Measurements from ENCODE around the gene GRIN1. TPM values are rescaled to one million over a fixed set of nuclear protein-coding genes. Genes with fewer than 3 reads are reported as not detected.

Gene GRIN1
- polyA plus RNA-seq, 4 donors = 0.20 TPM; not detected in 3

- DNase-seq (ENCODE audit: low read depth in 4 of 4, low spot score in 3 of 4) = no peak
These were observed 22.9 kb downstream of the GRIN1 start for GRCh38 chr9:137161558-137162486.

- DNase-seq (ENCODE audit: low read depth in 4 of 4, low spot score in 3 of 4) = no peak
These were observed 23.8 kb downstream of the GRIN1 start for GRCh38 chr9:137162505-137163364.

DNA sequence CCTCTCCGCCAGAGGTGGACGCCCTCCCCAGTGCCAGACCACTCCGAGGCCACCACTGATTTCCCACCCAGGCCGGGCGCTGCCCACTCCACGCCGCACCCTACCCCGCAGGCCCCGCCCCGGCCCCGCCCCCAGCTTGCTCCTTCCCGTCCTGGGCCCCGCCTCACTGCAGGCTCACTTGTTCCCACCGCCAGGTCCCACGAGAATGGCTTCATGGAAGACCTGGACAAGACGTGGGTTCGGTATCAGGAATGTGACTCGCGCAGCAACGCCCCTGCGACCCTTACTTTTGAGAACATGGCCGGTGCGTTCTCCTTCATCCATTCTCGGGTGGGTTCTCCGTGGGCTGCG is 24.4 kb downstream of the GRIN1 start:
- DNase-seq (ENCODE audit: low read depth in 4 of 4, low spot score in 3 of 4) = no peak

GRCh38 chr9:137163805-137164204 is 24.9 kb downstream of the GRIN1 start:
- DNase-seq (ENCODE audit: low read depth in 4 of 4, low spot score in 3 of 4) = no peak

GRCh38 chr9:137164370-137165249 is 25.7 kb downstream of the GRIN1 start:
- no peak for DNase-seq (ENCODE audit: low read depth in 4 of 4, low spot score in 3 of 4)

- no peak for DNase-seq (ENCODE audit: low read depth in 4 of 4, low spot score in 3 of 4)
These were observed 26.4 kb downstream of the GRIN1 start for GRCh38 chr9:137165250-137165836.

DNA sequence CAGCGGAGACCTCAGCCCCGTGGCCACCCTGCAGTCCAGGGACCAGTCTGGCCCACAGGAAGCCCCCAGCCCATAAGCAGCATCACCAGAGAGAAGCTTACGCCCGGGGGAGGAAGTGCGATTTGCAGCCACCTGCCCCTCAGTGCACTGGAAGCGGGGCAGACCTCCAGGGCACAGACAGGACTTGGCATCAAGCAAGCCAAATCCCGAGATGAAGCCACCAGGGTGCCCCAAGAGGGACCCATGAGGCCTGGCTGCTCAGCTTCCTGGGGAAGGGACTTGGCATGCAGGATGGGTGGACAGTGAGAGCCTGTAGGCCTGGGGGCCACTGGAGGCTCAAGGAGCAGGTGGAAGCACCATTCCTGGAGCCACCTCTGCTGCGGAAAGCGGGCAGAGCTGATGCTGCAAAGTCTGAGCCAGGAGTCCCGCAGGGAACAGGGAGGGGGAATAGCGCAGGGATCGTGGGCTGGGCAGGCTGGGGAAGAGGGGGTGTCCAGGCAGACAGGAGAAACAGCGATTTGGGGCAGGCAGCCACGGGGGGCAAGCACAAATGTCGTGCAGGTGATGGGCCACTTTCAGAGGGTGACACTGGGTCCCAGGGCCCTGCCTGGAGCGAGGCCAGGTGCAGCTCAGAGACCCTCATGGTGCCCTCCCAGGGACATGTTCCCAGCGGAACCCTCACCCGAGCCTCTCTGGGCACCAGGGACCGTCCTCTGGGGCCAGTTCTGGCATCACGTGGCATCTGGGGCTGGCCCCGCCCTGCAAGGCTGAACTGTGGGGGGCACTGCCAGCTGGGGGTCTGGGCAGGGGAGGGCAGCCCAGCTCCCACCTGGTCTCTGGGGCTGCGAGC is 27.7 kb downstream of the GRIN1 start:
- no peak for DNase-seq (ENCODE audit: low read depth in 4 of 4, low spot score in 3 of 4)

- DNase-seq (ENCODE audit: low read depth in 4 of 4, low spot score in 3 of 4) = no peak
These were observed 28.4 kb downstream of the GRIN1 start for GRCh38 chr9:137167277-137167746.

- DNase-seq (ENCODE audit: low read depth in 4 of 4, low spot score in 3 of 4) = peak in 1 of 4 donors; percentile 20
These were observed 29.0 kb downstream of the GRIN1 start for GRCh38 chr9:137167747-137168572.

DNA sequence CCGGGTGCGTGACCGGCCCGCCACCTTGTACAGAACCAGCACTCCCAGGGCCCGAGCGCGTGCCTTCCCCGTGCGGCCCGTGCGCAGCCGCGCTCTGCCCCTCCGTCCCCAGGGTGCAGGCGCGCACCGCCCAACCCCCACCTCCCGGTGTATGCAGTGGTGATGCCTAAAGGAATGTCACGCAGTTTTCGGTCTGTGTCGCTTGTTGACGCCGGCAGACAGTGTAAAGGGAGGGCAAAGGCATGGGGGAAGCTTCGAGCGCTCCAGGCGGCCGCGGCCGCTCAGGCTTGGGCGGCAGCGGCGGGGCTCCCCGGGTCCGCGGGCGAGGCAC is 29.6 kb downstream of the GRIN1 start:
- no peak for DNase-seq (ENCODE audit: low read depth in 4 of 4, low spot score in 3 of 4)

DNA sequence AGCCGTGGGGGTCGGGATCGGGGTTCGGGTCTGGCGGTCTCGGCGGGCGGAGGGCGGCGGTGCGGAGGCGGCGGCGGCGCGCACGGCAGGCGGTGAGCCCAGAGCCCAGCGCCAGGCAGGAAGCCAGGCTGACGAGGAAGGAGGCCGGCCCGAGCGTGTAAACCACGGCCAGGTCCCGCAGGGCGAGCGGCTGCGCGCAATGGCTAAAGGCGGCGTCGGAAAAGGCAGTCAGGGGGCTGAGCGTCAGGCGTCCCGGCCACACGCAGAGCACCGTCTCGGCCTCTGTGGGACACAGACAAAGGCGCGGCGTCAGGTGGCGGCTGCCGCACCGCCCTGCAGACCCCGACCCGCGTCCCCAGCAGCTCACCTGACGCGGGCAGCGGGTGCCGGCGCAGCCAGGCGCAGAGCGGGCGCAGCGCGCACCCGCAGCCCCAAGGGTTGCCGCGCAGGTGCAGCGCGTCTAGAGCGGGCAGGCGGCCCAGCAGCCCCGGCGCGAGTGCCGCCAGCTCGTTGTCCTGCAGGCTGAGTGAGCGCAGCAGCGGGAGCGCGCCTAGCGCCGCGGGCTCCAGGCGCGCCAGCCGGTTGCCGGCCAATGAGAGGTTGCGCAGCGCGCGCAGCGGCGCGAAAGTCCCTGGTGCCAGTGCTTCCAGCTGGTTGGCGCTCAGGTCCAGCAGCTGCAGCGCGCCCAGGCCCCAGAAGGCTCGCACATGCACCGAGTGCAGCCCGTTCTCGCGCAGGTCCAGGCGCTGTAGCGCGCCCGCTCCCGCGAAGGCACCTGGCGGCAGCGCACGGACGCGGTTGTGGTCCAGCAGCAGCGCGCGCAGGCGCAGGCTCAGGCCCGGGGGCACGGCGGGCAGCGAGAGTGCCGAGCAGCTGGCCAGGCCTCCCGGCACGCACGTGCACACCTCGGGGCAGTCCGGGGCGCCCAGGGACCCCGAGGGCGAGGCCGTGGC is 30.2 kb downstream of the GRIN1 start:
- DNase-seq (ENCODE audit: low read depth in 4 of 4, low spot score in 3 of 4) = peak in 2 of 4 donors; percentile 19 to 24

GRCh38 chr9:137169896-137170358 is 31.0 kb downstream of the GRIN1 start, which contains the start of gene LRRC26:
Gene LRRC26 (minus strand): TSS chr9:137170051. CDS start chr9:137169943, 108 bp downstream.
- no peak for DNase-seq (ENCODE audit: low read depth in 4 of 4, low spot score in 3 of 4)

DNA sequence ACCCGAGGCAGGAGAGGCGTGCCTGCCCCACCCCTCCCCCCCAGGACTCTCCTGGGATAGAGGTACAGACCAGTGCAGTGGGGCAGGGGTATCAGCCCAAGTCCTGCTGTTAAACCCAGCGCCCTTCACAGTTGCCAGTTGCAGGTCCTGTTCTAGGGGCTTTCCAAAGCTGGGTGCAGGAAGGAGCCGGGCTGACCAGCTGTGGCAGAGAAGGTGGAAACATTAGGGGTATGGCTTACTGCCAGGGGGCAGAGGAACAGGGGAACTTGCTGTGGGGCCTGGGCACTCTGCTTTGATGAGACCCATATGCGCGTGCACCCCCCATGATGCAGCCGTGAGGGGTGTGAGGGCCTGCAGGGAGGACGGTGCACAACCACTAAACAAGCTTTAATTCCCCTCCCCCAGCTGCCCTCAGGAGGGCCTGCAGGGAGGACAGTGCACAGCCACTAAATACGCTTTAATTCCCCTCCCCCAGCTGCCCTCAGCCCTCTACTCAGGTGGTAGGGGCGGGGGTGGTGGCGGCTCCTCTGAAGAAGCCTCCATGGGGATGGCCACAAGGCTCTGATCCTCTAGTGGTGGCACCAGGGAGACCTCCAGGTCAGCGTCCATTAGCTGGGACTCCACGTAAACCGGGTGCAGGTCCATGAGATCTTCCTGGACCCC is 31.7 kb downstream of the GRIN1 start:
- DNase-seq (ENCODE audit: low read depth in 4 of 4, low spot score in 3 of 4) = no peak

- no peak for DNase-seq (ENCODE audit: low read depth in 4 of 4, low spot score in 3 of 4)
These were observed 32.4 kb downstream of the GRIN1 start for GRCh38 chr9:137171149-137171900.

GRCh38 chr9:137172901-137173795 is 34.2 kb downstream of the GRIN1 start:
- no peak for DNase-seq (ENCODE audit: low read depth in 4 of 4, low spot score in 3 of 4)
